K562 (cell line): ENCODE data around the gene ERGIC3. TPM values are rescaled to one million over a fixed set of nuclear protein-coding genes. Genes with fewer than 3 reads are reported as not detected.

Experiments used
- CTCF ChIP-seq, 3 experiments: IDR thresholded peaks in 2 of 3; conservative IDR thresholded peaks in 1 of 3; 2 replicates each; pipeline ENCODE4 v1.5.1; 2011 to 2012; ENCODE audit warnings: low read length in 3 of 3, mild to moderate bottlenecking in 3 of 3, control low read depth in 2 of 3, improper control_type of control experiment in 1 of 3, inconsistent platforms in 1 of 3, low read depth in 1 of 3, mixed read lengths in 1 of 3, moderate library complexity in 1 of 3; ENCODE audit not compliant: insufficient read depth in 2 of 3
- ZNF232 ChIP-seq: sonication (generic); formaldehyde crosslinking; IDR thresholded peaks from 2 replicates; pipeline ENCODE4 v1.8.0; 2022; ENCODE audit warnings: mild to moderate bottlenecking, missing genetic modification reagents
- polyA plus RNA-seq, 8 experiments: library from polyadenylated mRNA; depleted of rRNA in 4 of 8; stranded (reverse) in 5 of 8; unstranded in 3 of 8; fragments of >200 nt; fragmentation: Nextera tagmentation in 2 of 8; fragmentation: Illumina TruSeq in 1 of 8; extraction: Ambion mirVana in 2 of 8; extraction: Trizol in 1 of 8; gene quantifications; 2 replicates each; pipeline versions ENCODE4 v1.2.1 to v1.2.3, GENCODE V29; 2011 to 2014; ENCODE audit warnings: inconsistent platforms in 1 of 8, missing spikeins in 1 of 8
- total RNA-seq, 7 experiments: library from RNA; depleted of rRNA in 6 of 7; stranded (reverse); fragments of >200 nt in 6 of 7; fragmentation: Illumina TruSeq in 2 of 7; extraction: Trizol in 2 of 7; gene quantifications; 2 replicates each; pipeline versions ENCODE4 v1.2.1 to v1.2.3, GENCODE V29; 2011 to 2021; ENCODE audit warnings: low replicate concordance in 1 of 7
- TF ChIP-seq, protein P1 (sequence below), 2 experiments: fragments of 250-450 bp in 1 of 2; fragments of 450-650 bp in 1 of 2; sonication (Bioruptor Pico) in 1 of 2; IDR thresholded peaks; 2 replicates each; pipeline versions ENCODE4 v1.6.1 to v1.8.0; 2016 to 2021; ENCODE audit warnings: mild to moderate bottlenecking in 2 of 2, moderate library complexity in 2 of 2, missing compliant biosample characterization in 1 of 2, missing genetic modification characterization in 1 of 2
- TF ChIP-seq, protein P2 (sequence below): sonication (generic); formaldehyde crosslinking; IDR thresholded peaks from 2 replicates; pipeline ENCODE4 v1.8.0; 2022; ENCODE audit warnings: missing genetic modification reagents, mild to moderate bottlenecking, moderate library complexity, borderline replicate concordance
- TF ChIP-seq, protein P3 (sequence below): fragments of 450-650 bp; IDR thresholded peaks from 2 replicates; pipeline ENCODE4 v1.6.1; 2016; ENCODE audit warnings: borderline replicate concordance

ERGIC3 gene
- total and polyA plus RNA-seq, 9 of the 15 experiments (the other 6 are each of a cell fraction or from before 2014, with no cell fraction given): 121 to 278 (median 184) TPM

DNA sequence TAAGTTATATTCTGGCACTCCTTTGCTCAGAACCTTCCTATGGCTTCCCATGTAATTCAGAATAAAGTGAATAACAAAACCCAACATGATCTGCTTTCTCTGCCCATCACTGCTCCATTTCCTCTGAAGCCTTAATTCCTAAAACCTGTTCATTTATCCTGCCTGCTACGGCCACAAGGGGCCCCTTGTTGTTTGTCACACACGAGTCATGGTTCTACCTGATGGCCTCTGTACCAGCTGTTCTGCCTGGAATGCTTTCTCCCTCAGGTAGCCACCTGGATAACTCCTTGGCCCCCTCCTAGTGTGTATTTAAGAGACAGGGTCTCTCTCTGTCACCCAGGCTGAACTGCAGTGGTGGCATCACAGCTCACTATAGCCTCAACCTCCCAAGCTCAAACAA is 26.8 kb downstream of the ERGIC3 start (continued):
- no peak for TF ChIP-seq ZNF232
- TF ChIP-seq, protein P1, sequence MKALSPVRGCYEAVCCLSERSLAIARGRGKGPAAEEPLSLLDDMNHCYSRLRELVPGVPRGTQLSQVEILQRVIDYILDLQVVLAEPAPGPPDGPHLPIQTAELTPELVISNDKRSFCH (CRISPR knock-in tag; IDR thresholded peaks at IDR 0.05): no peak
- TF ChIP-seq, protein P1 (tag; IDR thresholded peaks at IDR 0.05): no peak
- TF ChIP-seq, protein P2, sequence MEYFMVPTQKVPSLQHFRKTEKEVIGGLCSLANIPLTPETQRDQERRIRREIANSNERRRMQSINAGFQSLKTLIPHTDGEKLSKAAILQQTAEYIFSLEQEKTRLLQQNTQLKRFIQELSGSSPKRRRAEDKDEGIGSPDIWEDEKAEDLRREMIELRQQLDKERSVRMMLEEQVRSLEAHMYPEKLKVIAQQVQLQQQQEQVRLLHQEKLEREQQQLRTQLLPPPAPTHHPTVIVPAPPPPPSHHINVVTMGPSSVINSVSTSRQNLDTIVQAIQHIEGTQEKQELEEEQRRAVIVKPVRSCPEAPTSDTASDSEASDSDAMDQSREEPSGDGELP (CRISPR knock-in tag): peak; percentile 49
- TF ChIP-seq, protein P3, sequence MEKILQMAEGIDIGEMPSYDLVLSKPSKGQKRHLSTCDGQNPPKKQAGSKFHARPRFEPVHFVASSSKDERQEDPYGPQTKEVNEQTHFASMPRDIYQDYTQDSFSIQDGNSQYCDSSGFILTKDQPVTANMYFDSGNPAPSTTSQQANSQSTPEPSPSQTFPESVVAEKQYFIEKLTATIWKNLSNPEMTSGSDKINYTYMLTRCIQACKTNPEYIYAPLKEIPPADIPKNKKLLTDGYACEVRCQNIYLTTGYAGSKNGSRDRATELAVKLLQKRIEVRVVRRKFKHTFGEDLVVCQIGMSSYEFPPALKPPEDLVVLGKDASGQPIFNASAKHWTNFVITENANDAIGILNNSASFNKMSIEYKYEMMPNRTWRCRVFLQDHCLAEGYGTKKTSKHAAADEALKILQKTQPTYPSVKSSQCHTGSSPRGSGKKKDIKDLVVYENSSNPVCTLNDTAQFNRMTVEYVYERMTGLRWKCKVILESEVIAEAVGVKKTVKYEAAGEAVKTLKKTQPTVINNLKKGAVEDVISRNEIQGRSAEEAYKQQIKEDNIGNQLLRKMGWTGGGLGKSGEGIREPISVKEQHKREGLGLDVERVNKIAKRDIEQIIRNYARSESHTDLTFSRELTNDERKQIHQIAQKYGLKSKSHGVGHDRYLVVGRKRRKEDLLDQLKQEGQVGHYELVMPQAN: no peak
- TF ChIP-seq CTCF (IDR thresholded peaks at IDR 0.05 in 2 of 3, conservative IDR thresholded peaks at IDR 0.05 in 1 of 3; ENCODE audit: insufficient read depth in 2 of 3, low read depth in 1 of 3, low read length in 3 of 3): peak; percentile 36 to 55 (median 49); a peak in 5 of 6 replicates
- TF ChIP-seq, all 486 proteins: peak for 5
